ENCODE data around the gene MACROD1. TPM values are rescaled to one million over a fixed set of nuclear protein-coding genes. Genes with fewer than 3 reads are reported as not detected.

MACROD1 gene
- total RNA-seq, 4 donors from 2014 or later = 17.1 to 30.0 (median 29.3) TPM

GRCh38 chr11:64038500-64038899 lies 127.4 kb downstream of the MACROD1 start:
- peaks cover 0 to 16% of the 10 kb centered on the region in 2 donors for H3K27me3 ChIP-seq
- H3K9me3 ChIP-seq = no peaks in the 10 kb centered on the region
- no peak overlapping the region for H3K27ac ChIP-seq
- peaks cover 0 to 17% (median 4%) of the 10 kb centered on the region in 4 donors for H3K4me1 ChIP-seq
- no peaks in the 10 kb centered on the region for H3K36me3 ChIP-seq
- H3K4me3 ChIP-seq = no peak overlapping the region
- DNase-seq = no peak
- TF ChIP-seq POLR2A (IDR thresholded peaks at IDR 0.05) (no peak), CTCF (IDR thresholded peaks at IDR 0.05) (no peak)

GRCh38 chr11:64037027-64037634 lies 128.8 kb downstream of the MACROD1 start:
- H3K27me3 ChIP-seq = peaks cover 0 to 16% of the 10 kb centered on the region in 2 donors
- no peaks in the 10 kb centered on the region for H3K36me3 ChIP-seq
- H3K4me1 ChIP-seq = peaks cover 0 to 17% (median 4%) of the 10 kb centered on the region in 4 donors
- no peak overlapping the region for H3K27ac ChIP-seq
- H3K4me3 ChIP-seq = no peak overlapping the region
- TF ChIP-seq CTCF (IDR thresholded peaks at IDR 0.05) (no peak), POLR2A (IDR thresholded peaks at IDR 0.05) (no peak)
- no peaks in the 10 kb centered on the region for H3K9me3 ChIP-seq
- DNase-seq = no peak

GRCh38 chr11:64036087-64037026 lies 129.6 kb downstream of the MACROD1 start:
- H3K4me1 ChIP-seq = peaks cover 0 to 17% (median 4%) of the 10 kb centered on the region in 4 donors
- H3K4me3 ChIP-seq = peak overlapping the region in 3 of 4 donors; percentile 15 to 50 (median 29)
- H3K27me3 ChIP-seq = peaks cover 0 to 16% of the 10 kb centered on the region in 2 donors
- H3K27ac ChIP-seq = no peak overlapping the region
- no peaks in the 10 kb centered on the region for H3K9me3 ChIP-seq
- no peak for DNase-seq
- H3K36me3 ChIP-seq = no peaks in the 10 kb centered on the region
- TF ChIP-seq POLR2A (IDR thresholded peaks at IDR 0.05) (no peak), CTCF (IDR thresholded peaks at IDR 0.05) (no peak)

GRCh38 chr11:64035576-64035975 lies 130.3 kb downstream of the MACROD1 start, which contains the start of gene FLRT1:
Gene FLRT1, plus strand, starts transcription at chr11:64035931. Its CDS starts 80,337 bp downstream, at chr11:64116268.
- DNase-seq = no peak
- H3K4me1 ChIP-seq = peaks cover 0 to 17% (median 4%) of the 10 kb centered on the region in 4 donors
- TF ChIP-seq CTCF (IDR thresholded peaks at IDR 0.05) (no peak), POLR2A (IDR thresholded peaks at IDR 0.05) (no peak)
- no peak within 1 kb of the TSS for H3K27ac ChIP-seq
- peaks cover 0 to 16% of the 10 kb centered on the region in 2 donors for H3K27me3 ChIP-seq
- H3K4me3 ChIP-seq = peak within 1 kb of the TSS in 3 of 4 donors; percentile 15 to 50 (median 29)
- H3K9me3 ChIP-seq = no peaks in the 10 kb centered on the region
- no peaks in the 10 kb centered on the region for H3K36me3 ChIP-seq

GRCh38 chr11:64035081-64035524 lies 130.8 kb downstream of the MACROD1 start:
- TF ChIP-seq CTCF (IDR thresholded peaks at IDR 0.05) (no peak), POLR2A (IDR thresholded peaks at IDR 0.05) (no peak)
- H3K4me3 ChIP-seq = peak overlapping the region in 2 of 4 donors; percentile 15 to 30
- no peak overlapping the region for H3K27ac ChIP-seq
- peaks cover 0 to 16% of the 10 kb centered on the region in 2 donors for H3K27me3 ChIP-seq
- H3K9me3 ChIP-seq = no peaks in the 10 kb centered on the region
- DNase-seq = no peak
- H3K4me1 ChIP-seq = peaks cover 0 to 17% (median 4%) of the 10 kb centered on the region in 4 donors
- no peaks in the 10 kb centered on the region for H3K36me3 ChIP-seq

Data from Peyer's patch (tissue), 4 donors.